Measurements from ENCODE around the gene TICAM1.
"Not testable (repeated sequence)": the region's sequence is repeated elsewhere in the genome, so short reads cannot be mapped to it uniquely, and the experiment has no call there.

Gene TICAM1

GRCh38 chr19:4844348-4845179 lies 13.1 kb upstream of the TICAM1 start:
- no peak for DNase-seq (ENCODE audit: low spot score)

DNA sequence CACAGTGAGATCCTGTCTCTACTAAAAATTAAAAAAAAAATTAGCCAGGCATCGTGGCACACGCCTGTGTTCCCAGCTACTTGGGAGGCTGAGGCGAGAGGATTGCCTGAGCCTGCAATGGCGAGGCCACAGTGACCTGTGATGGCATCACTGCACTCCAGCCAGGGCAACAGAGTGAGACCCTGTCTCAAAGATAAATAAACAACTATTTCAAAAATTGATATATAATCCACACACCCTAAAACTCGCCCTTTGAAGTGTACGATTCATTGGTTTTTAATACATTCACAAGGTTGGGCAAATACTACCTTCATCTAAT lies 12.1 kb upstream of the TICAM1 start:
- no peak for DNase-seq (ENCODE audit: low spot score)

- no peak for DNase-seq (ENCODE audit: low spot score)
These were observed 7.7 kb upstream of the TICAM1 start for GRCh38 chr19:4839192-4839591.

GRCh38 chr19:4832776-4833175 lies 1.3 kb upstream of the TICAM1 start:
- no peak for DNase-seq (ENCODE audit: low spot score)

GRCh38 chr19:4831979-4832340 lies 448 bp upstream of the TICAM1 start:
- not testable (repeated sequence) for DNase-seq (ENCODE audit: low spot score)

GRCh38 chr19:4830768-4831265 lies 695 bp downstream of the TICAM1 start:
- DNase-seq (ENCODE audit: low spot score), result no peak

DNA sequence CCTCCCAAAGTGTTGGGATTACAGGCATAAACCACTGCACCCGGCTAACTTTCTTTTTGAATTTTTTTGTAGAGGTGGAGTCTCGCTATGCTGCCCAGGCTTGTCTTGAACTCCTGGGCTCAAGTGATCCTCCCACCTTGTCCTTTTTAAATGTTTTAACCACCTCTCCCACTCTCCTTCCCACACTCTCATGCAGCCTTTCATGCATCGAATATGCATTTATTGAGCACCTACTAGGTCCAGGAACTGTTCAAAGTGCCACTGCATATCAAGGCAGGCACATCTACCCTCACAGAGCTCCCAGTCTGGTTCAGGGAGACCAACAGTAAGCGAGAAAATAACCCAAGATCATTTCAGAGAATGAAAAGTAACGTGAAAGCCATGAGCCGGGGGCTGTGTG lies 1.2 kb downstream of the TICAM1 start:
- peak; percentile 34 for DNase-seq (ENCODE audit: low spot score)

DNA sequence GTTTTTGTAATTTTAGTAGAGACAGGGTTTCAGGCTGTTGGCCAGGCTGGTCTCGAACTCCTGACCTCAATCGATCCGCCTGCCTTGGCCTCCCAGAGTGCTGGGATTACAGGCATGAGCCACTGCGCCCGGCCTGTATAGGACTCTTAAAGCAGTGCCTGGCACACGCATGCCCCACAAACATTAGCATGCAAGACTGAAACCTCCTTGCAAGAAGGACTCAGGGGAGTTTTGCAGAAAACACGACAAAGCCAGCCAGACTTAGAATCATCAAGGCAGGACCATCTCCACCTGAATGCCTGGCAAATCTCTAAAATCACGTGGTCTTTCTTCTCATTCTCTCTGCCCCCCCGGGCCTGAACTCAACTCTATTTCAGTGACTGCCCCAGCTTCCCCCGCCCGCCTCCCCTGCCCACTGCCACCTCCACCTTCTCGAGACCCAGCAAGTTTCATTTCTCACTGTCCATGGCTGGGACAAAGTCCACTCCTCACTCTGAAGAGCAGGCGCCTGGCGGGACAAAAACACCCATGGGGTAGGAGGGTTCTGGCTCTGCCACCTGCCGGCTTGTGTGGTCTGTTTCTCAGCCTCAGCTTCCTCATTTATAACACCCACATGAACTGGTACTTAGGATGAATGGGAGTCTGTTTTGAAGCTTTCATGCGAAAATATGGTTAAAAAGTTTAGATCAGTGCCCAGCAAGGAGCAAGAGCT lies 2.4 kb downstream of the TICAM1 start:
- DNase-seq (ENCODE audit: low spot score), result peak; percentile 80

GRCh38 chr19:4823577-4823976 lies 7.9 kb downstream of the TICAM1 start:
- no peak for DNase-seq (ENCODE audit: low spot score)

DNA sequence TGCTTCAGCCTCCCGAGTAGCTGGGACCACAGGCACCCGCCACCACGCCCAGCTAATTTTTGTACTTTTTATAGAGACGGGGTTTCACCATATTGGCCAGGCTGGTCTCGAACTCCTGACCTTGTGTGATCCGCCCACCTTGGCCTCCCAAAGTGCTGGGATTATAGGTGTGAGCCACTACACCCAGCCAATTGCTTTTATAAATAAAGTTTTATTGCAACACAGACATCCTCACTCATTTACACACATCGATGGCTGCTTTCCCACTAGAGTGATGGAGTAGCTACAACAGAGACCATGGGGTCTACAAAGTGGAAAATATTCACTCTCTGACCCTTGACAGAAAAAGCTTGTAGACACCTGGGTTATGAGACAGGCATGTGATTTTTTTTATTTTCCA lies 9.2 kb downstream of the TICAM1 start:
- not testable (repeated sequence) for DNase-seq (ENCODE audit: low spot score)

DNA sequence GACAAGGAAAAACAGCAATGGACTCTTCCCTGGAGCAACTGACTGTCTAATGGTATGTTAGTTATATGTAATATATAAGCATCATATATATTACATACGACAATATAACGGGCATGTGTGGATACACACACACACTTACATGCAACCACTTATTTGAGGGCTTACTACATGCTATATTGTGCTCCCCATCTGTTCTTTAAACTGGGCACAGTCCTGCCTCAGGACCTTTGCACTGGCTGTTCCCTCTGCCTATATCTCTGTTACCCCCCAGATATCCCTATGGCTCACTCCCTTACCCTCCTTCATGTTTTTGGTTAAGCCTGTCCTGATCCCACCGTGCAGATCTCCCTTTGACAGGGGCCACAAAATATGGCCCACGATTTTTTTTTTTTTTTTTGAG lies 10.2 kb downstream of the TICAM1 start:
- no peak for DNase-seq (ENCODE audit: low spot score)

- no peak for DNase-seq (ENCODE audit: low spot score)
These were observed 13.8 kb downstream of the TICAM1 start for GRCh38 chr19:4817467-4818277.

GRCh38 chr19:4816950-4817278 lies 14.6 kb downstream of the TICAM1 start:
- no peak for DNase-seq (ENCODE audit: low spot score)

GRCh38 chr19:4816202-4816949 lies 15.1 kb downstream of the TICAM1 start:
- DNase-seq (ENCODE audit: low spot score), result no peak

DNA sequence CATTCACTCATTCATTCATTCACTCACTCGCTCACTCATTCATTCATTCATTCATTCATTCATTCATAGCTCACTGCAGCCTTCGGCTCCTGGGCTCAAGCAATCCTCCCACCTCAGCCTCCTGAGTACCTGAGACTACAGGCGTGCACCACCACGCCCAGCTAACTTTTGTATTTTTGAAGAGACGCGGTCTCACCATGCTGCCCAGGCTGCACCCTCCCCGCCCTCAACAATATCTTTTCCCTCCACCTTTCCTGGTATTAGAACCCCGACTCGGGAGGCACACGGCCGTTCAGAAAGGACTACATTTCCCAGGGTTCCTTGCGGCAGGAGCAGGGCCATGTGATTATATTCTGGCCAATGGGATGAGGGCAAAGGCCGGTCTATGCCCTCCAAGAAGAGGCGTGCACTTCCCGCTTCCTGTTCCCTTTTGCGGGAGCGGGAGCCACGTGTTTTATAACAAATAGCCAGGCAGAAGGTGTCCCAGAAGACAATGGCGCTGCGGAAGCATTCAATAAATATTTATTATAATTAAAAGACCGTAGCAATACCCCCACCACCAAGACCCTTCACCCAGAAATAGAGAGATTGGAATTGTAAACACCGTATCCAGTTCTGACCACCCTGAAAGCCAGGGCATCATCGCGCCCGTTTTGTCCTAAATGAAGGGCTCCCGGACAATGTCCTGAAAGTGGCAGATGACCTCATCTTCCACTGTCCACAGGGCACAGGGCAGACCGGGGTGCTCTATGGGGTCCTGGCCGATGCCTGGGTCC lies 15.9 kb downstream of the TICAM1 start:
- peak; percentile 86 for DNase-seq (ENCODE audit: low spot score)

DNA sequence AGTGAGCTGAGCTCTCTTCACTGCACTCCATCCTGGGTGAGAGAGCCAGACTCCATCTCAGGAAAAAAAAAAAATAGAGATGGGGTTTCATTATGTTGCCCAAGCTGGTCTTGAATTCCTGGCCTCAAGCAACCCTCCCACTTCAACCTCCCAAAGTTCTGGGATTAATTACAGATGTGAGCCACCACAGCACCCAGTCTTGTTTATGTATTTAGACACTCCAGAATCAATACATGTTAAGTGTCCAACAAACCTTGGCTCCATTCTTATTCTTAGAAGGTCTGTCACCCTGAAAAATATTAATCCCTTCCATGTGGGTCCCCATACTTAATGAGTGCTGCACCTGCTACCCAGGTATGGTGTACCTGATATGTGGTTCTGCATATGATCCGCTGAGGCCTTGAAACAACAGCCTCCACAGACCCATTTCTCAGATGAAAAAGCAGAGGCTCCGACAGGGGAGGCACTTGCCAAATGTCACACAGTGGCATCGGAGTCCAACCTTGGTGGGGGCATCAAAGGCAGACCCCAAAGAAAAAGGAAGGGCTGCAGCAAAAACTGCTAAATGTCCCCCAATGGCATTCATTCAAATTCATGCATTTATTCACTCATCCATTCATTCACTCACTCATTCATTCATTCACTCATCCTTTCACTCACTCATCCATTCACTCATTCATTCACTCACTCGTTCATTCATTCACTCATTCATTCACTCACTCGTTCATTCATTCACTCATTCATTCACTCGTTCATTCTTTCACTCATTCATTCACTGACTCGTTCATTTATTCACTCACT lies 16.7 kb downstream of the TICAM1 start:
- DNase-seq (ENCODE audit: low spot score), result no peak

- peak; percentile 87 for DNase-seq (ENCODE audit: low spot score)
These were observed 20.0 kb downstream of the TICAM1 start for GRCh38 chr19:4811328-4812131.

GRCh38 chr19:4807188-4807587 lies 24.3 kb downstream of the TICAM1 start:
- DNase-seq (ENCODE audit: low spot score), result peak; percentile 70

GRCh38 chr19:4806384-4806783 lies 25.1 kb downstream of the TICAM1 start:
- no peak for DNase-seq (ENCODE audit: low spot score)

DNA sequence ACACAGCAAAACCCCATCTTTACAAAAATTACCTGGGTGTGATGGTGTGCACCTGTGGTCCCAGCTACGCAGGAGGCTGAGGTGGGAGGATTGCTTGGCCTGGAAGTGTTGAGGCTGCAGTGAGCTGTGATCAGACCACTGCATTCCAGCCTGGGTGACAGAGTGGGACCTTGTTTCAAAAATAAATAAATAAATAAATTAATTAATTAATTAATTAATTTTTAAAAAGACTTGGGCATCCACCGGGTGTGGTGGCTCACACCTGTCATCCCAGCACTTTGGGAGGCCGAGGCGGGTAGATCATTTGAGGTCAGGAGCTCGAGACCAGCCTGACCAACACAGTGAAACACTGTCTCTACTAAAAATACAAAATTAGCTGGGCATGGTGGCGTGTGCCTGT lies 26.4 kb downstream of the TICAM1 start:
- DNase-seq (ENCODE audit: low spot score), result not testable (repeated sequence)
